ENCODE data around the gene BCL10.
A peak's percentile ranks its signal among the peaks of the same experiment; 100 is the strongest.

The BCL10 gene

DNA sequence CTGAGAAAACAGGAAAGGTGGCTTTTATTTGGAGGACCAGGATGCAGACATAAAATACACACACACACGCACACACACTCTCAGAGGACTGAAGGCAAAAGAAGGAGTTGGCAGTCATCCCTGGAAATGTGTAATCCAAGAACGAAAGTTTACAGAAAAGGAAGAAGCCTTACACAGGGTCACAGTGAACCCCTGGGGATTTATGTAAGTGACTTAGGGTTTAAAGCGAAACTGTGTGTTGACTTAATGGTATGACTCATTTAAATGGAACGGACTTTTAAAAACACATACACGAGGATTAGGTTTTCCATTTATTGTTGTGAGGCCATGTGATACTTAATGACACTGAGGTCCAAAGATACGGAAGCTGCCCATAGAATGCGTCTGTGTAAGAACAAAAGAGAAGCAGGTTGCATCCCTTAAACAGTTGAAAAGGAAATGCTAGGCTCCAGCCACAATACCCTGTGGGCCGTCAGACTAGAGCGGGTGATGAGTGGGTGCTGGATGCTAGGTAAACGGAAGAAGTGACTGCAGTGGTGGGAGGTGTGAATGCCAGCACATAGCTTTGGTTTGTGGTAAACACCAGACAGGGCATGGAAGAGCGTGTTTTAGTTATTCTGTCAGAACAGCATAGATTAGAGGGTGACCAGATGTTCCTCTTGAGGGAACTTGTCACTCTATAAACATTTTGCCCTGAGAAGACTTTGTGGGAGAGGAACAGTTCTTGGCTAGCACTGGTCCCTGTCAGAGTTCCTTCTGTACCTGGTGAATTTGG lies 21.6 kb upstream of the BCL10 start:
- peak; percentile 99 for DNase-seq

DNA sequence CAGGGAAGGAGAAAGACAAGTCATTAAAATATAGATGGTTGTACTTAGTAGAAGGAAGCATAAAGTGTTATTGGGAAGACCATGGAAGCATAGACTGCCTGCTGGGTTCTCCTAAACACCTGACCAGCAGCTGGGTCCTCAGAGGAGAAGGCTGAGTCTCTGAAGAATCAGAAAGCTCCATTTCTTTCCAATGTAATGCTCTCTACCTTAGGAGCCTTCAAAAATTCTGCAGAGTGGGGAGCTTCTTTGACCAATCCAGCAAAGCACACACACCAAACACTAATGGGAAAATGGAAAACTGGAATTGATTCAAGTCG lies 21.1 kb upstream of the BCL10 start:
- DNase-seq: no peak

DNA sequence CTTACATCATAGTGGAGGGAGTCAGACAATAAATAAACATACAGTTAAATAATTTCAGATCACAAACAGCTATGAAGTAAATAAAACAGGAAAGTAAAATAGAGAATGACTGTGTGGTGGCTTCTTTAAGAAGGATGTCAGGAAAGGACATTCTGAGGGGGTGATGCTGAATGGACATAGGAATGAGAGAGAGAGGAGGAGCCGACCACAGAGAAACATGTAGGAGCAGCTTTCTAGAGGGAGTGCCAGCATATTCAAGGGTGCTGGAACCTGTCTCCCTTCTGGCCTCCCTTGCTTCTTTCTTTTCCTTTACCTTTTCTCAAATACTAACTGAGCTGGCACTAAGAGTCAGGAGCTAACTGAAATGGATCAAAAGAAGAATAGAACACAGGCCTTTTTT lies 20.5 kb upstream of the BCL10 start:
- DNase-seq: peak; percentile 43

DNA sequence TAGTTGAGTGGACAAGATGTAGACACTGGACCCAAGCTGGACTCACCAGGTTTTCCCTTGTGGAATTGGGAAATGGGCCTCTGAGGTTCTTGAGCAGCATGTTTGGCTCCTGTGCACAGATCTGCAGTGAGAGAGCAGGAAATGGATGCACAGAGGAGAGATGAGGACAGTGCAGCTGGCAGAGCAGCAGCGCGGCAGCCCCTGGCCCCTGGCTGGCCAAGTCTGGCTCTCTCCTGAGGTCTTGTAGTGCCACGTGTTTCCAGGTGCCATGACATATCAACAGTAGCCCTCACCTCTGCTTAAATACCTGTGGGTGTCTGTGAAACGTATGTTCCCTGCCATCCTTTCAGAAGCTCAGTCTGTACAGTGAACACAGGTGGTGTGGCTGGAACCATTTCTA lies 19.2 kb upstream of the BCL10 start:
- no peak for DNase-seq

DNA sequence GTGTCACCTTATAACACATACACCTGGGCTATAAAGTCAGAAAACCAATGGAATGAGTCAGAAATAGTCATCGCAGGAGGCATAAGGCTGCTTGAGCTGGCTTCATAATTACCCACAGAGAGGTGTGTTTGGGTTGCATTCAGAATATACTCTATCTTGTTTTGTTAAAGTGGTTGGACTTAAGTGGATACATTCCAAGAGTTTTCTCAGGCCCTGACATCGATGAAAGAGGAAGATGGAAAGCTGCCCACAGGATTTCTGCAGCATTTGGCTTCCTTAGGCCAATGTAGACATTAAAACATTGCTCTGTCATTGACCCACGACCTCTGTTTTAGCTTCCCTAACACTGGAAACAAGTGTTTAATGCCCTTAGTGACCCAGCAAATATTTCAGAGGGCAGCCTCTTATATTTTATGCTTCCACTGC lies 18.6 kb upstream of the BCL10 start:
- DNase-seq: no peak

DNA sequence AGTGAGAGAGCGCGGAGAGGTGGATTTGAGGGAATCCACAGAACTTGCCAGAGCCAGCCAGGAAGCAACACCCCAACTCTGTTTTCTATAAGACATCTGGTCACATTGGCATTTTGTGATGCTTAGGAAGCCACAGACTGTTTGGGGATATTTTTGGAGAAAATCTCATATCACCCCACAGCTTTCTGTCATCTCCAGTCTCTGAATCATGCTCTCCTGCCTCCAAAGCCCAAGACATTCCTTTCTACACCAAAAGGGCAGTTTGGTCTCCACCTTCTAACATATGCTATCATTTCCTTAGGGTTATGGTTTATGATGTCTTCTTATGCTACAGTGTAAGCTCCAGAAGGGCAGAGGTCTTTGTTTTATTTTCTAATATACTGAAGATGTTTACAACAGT lies 14.4 kb upstream of the BCL10 start:
- peak; percentile 52 for DNase-seq

DNA sequence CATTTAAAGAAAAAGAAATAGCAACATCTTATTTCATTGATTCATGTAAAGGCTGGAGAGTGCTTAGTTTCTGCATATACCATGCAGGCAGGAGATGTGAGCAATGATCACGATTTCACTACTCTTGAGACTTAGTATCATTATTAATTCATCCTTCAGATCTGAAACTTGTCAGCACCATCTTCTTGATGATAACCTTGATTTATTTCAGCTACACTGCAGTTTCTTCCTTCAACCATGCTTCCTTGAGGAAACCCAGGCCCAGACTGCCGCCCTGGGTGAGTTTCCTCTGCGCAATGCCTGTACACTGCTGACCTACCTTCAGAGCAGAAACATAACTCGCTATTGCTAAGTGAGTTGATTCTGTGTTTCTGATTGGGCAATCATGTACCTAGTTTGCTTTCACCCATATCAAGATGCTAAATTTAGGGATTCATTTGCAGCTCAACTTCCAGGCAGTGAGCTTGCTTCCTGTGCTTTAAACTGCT lies 13.5 kb upstream of the BCL10 start:
- no peak for DNase-seq

DNA sequence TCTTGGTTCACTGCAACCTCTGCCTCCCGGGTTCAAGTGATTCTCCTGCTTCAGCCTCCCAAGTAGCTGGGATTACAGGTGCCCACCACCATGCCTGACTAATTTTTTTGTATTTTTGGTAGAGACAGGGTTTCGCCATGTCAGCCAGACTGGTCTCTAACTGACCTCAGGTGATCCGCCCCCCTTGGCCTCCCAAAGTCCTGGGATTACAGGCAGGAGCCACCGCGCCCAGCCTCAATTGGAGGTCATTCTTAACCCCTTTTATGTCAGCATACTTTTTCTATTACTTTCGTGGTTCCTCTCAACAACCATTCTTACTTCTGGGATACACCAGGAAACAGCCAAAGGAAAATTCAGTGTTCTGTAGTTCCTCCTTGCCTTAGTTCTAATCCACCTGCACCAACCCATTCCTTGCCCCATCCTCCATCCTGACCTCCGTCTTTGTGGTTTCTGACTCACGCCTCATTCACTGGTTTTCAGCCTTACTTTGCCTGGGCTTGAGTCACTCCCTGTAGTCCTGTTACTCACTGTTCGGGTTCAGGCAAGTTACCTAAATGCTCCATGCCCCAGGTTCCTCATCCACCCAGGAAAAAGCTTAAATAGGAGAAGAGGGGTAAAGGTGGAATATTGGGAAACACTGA lies 12.9 kb upstream of the BCL10 start:
- DNase-seq: peak; percentile 81

DNA sequence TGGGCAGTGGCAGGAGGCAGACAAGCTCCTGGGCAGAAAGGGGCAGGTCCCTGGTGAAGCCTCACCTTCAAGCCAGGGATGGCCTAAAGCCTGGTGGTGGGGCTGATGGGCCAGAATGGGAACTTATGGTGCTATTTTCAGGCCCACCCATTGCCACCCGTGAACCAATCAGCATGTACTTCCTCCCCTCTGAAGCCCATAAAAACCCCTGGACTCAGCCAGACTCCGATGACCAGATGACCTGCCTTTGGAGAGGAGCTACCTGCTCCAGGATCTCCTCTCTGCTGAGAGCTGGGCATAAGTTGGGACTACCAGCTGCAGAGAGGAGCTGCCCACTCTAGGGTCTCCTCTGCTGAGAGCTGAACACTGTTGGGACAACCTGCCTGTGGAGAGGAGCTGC lies 7.8 kb upstream of the BCL10 start:
- DNase-seq: no peak

DNA sequence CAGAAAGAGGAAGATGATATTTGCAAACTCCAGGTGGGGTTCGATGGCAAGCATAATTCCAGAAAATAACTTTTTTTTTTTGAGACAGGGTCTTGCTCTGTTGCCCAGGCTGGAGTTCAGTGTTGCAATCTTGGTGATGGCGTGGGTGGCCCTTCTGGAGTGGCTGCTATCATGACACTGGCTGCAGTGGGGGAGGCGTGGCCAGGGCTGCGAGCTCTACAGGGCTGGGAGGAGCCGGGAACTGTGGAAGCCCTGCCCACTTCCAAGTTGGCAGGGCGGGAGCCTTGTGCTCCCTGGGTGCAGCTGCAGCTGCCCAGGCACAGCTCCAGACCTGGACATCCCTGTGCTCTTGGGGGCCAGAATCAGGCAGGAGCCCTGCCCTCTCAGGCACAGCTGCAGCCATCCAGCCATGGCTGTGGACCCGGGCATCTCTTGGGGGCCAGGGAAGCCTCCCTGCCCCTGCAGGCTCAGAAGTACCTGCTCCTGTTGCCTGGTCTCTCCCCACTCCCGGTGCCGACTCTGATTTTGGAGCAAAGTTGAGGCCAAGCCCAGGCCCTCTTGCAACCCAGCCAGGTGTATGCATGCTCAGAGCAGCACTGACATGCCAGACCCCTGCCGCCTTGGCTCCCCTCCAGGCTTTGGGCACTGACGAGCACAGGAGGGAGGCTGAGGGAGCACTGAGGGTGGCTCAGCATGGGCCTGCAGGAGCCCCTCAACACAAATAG lies 7.2 kb upstream of the BCL10 start:
- DNase-seq: no peak

DNA sequence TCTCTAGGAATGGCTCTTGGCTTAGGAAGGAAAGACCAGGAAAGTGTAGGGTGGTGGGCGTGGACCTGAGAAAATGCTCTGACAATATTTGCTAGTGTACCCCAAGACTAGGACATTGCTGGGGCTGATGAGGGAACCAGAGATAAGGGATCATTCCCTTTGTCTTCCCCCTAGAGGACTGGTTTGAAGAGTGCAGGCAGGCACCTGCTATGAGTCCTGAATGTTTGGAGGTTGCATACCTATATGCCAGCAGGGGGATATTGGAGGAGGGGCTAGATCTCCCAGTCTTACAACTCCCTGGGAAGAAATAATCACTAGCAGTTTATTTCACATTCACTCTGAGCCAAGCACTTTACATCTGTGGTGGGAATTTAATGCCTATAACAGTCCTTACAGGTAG lies 6.0 kb upstream of the BCL10 start:
- no peak for DNase-seq

DNA sequence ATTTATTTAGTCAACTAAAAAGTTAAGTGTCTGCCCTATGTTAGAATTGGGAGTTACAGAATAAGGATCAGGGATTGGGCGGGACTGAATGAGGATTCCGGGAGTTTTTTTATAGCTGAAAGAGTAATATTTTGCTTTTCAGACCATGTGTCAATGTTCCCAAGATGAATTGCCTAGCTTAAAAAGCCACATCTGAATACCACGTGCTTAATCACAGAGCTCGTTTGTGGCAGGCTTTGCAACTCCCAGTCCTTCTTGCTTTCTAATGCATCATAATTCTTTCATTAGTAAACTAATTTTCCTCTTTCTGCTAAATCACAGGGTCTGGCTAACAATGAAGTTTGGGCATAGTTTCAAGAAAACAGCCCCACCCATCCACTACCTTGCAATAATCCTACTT lies 4.2 kb upstream of the BCL10 start:
- no peak for DNase-seq

DNA sequence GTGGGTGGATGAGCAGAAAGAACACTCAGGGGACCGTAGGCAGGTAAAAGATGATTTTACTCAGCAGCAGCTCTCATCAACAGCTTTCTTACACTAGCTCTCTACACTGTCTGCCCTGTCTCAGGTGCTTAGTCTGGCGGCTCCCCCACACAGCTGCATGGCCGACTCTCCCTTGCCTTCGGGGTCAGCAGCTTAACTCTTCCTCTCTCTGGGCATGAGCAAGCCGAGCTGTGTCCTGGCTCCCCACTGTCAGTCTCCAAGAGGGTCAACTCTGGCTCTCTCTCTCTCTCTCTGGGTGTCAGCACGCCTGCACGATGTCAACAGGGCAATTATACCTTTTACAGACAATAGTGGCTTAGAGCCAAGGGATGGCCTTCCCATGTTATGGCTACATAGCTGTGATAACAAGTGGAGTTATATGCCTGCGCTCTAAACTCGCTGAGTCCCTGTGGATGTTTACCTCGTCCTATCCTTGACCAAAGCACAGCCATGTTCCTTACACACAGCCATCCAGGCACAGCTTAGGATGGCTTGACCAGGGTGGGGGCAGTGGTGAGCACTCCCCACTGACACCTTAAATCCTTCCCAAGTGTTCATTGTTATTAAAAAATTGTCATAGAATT lies 3.1 kb upstream of the BCL10 start:
- DNase-seq: no peak

DNA sequence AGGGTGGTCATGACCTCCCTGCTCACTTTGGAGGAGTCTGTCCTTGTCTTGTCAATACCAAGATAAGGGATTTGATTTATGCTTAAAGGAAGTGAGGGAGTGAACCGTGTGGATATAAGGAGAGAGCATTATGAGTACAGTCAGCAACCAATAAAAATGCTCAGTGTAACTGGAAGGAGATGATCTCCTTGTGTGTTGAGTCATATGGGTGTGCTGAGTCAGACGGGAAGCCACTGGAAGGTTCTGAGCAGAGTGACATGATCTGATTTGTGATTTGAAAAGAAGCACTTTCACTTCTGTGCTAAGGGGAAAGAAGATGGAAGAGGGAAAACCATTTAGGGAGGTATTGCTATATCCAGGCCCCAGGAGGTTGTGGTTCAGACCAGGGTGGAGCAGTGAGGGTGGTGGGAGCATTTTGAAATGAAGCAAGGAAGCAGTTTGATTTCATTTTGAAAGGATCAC lies 2.5 kb upstream of the BCL10 start:
- DNase-seq: peak; percentile 93

DNA sequence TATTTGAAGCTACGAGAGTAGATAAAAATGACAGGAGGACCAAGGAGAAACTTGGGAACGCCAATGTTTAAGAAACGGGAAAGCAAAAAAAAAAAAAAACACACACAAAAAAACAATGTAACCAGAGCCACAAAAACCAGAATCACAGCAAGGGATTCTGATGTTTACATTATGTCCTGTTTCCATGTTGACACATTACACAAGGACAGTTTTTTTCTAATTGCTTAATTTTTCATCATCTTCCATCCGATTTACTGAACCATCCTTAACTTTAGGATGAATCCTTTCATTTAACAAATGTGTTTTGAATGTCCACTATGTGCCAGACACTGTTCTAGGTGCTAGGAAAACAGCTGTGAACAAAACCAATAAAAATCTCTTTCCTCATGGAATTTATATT lies 1.4 kb upstream of the BCL10 start:
- no peak for DNase-seq

DNA sequence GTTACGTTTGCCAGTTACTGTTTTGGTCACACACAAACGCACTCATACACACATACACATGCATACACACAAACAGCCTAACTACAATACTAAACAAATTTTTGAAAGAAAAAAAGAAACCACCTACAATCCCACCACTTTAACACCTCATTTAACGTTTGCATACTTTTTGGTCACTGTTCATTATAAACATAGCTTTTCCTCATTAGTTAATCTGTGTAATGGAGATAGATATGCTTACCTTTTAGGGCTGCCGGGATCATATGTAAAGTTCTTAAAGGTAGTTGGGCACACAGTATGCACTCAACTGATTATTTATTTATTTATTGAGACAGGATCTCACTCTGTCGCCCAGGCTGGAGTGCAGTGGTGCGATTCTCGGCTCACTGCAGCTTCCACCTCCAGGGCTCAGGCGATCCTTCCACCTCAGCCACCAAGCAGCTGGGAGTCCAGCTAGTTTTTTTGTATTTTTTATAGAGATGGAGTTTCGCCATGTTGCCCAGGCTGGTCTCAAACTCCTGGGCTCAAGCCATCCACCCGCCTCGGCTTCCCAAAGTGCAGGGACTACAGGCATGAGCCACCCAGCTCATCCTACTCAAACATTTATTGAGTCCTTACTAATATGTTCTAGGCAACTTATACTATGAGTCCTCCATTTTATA lies 677 bp upstream of the BCL10 start:
- DNase-seq: no peak

DNA sequence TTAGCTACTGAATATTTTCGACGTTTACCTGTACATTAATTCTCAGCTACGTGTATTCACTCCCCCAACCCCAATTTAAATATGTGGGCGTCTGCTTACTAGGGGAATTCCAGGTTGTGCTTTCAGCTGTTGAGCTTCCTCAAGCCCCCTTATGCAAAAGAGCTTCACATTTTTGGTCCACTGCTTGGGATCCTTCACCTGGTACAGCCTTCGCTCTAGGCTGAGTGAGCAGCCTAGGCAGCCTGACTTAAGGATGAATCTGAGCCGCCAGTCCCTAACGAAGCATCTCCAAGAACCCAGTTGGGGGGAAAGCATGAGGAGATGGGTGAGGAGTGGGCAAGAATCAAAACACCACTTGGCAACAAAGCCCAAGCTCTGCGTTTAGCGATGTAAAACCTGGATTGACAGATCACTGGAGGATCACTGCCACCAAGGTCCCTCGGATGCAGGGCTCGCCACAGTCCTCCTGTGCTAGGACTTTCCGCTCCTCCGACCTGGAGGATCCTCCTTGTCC lies 674 bp downstream of the BCL10 start:
- DNase-seq: no peak

DNA sequence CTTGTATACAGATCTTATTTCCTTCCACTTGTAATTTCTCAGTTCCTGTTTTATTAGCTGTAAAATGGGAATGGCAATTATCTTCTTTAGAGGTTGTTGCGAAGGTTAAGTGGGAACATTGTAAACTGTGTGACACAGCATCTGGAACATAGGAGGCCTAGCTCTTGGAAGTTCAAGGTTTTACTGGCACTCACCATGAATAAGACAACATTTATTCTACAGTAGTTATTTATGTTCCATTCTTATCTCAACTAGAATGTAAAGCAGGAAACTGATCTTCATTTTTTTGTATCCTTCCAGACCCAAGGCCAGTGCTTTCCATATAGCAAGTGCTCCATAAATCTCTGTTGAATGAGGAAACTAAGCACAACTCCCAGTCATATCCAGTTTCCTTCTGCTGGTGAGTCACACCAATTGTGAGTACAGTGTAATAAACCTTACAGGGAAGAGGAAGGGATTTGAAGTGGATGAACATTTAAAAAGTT lies 1.4 kb downstream of the BCL10 start:
- DNase-seq: peak; percentile 63

DNA sequence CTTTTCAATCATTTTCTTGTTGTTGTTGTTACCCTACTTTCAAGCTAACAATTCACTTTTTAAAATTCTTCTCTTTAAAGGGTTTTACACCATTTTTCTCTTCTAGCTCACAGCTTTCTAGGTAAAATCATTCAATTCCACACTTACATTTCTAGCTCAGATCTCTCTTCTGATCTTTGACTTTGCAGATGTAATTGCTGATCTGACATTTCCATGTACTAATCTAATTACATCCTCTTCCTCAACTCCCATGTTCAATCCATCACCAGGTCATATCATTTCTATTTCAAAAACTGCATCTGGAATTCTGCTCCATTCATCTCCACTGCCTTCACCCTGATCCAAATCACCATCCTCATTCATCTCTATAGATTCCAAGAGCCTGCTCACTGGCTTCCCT lies 3.0 kb downstream of the BCL10 start:
- no peak for DNase-seq

DNA sequence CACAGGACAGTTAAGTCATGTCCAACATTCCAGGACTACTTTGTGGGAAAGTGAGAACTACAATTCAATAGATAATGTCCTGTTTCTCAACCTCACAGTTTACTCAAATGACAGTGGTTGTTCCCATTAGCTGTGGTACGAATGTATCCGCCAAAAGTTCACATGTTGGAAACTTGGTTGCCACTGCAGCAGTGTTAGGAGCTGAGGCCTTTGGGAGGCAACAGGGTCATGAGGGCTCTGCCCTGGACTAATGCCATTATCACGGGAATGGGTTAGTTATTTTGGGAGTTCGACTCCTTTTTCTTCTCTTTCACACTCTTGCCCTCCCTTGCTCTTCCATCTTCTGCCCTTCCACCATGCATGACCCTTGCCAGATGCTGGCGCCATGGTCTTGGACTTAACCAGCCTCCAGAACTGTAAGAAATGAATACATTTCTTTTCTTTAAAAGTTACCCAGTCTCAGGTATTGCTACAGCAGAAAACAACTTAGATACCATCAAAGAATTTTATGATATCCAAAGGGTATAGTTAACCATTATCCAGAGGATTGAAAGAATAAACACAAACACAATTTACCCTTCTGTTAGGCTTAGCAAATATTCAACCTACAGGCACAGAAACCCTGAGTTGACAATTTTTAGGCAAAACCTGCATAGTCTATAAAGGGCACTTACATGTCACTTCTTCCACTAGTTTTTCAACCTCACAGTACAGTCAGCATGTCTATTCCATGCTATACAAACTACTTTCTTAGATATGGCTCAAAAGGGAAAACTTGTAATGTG lies 7.4 kb downstream of the BCL10 start:
- no peak for DNase-seq

DNA sequence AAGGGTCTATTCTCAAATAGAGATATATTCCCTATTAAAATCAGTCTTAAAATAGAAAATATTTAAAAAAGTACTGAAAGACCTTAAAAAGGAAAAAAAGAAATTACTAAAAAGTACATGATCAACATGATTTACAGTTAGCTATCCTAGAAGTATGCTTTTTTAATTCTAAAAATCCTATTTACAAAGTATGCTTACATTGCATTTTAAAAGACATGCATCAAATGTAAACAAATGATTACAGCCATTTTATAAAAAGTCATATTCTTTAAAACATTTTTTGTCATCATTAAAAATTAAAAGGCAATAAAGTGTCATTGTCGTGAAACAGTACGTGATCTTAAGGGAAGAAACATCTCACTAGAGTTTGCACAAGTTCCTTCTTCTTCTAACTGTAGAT lies 9.1 kb downstream of the BCL10 start:
- DNase-seq: no peak

DNA sequence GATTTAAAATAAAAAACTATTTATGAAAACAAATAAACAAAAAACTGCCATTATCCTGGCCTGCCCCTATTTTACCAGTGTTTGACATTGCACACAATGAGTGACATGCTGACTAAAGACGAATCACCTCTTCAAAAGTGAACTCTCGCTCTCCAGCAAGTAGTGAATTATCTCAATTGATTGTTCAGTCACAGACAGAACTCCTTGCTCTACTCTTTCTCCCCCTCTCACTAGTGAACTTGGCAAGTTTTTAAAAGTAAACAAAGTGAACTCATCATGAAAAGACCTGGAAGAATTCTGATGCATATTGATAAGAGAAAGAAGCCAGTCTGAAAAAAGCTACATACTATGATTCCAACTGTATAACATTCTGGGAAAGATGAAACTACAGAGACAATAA lies 12.3 kb downstream of the BCL10 start:
- DNase-seq: no peak
